GM19397 (cell line): ENCODE data around the gene PTPRG.

Experiments
- ATAC-seq: cut with Tn5 transposase; IDR thresholded peaks from one replicate; pipeline ENCODE4 v1.9.1; 2021; ENCODE audit warnings: mild to moderate bottlenecking, moderate library complexity; ENCODE audit not compliant: unreplicated experiment

Gene PTPRG

GRCh38 chr3:61562042-61562720 lies 810 bp downstream of the PTPRG start:
- ATAC-seq: no peak

- ATAC-seq: no peak
Measured at GRCh38 chr3:61562721-61563312, 1.4 kb downstream of the PTPRG start.

GRCh38 chr3:61563313-61564271 lies 2.2 kb downstream of the PTPRG start:
- no peak for ATAC-seq

- no peak for ATAC-seq
Measured at GRCh38 chr3:61564395-61565059, 3.2 kb downstream of the PTPRG start.

GRCh38 chr3:61565569-61565968 lies 4.2 kb downstream of the PTPRG start:
- ATAC-seq: no peak

- ATAC-seq: no peak
Measured at GRCh38 chr3:61568127-61568526, 6.8 kb downstream of the PTPRG start.

DNA sequence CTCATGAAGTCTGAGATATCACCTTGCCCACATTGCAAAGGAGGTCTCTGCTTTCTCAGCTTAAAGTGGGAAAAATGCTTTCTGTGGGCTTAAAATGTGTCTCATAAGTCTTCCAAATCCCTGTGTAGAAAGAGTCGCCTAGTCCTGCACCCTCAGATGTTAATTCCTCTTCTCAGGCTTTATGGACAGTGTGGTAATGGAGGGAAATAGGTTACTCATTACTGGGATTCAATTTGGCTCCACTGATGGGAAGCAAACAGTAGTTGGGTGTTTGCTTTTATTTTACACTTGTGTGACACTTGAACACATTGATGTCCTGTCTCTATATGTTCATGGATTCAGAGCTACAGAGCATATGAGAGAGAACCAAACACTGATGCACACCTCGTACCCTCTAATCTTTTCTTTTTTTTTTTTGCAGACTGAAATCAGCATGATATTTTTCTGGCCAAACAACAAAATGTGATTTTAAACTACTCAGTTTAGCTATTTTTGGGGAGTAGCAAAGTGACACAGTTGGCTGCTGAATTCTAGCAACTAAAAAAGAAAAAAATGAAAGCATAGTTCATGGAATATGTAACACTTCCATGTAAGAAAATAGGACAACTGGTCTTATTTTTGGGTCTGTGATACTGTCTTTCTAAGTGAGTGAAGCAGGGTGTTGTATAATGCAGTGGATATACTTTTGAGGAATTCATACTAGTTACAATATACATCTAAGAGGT lies 8.6 kb downstream of the PTPRG start:
- ATAC-seq: no peak

DNA sequence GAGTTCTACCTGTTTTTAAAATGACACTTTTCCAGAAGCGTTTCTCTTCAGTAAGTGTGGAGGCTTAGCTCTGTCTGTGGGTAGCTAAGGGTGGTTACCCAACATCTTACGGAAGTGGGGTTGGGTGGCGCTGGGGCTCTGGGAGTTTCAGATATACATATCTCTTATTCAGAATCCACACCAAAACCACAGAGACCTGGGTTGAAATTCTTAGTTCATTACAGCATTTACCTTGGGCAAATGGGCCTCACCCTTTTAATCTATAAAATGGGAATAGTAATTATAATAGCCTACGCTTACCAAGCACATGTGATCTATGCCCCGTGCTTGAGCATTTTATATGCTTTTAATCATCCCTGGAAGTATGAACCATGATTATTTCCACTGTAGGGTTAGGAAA lies 9.4 kb downstream of the PTPRG start:
- no peak for ATAC-seq

DNA sequence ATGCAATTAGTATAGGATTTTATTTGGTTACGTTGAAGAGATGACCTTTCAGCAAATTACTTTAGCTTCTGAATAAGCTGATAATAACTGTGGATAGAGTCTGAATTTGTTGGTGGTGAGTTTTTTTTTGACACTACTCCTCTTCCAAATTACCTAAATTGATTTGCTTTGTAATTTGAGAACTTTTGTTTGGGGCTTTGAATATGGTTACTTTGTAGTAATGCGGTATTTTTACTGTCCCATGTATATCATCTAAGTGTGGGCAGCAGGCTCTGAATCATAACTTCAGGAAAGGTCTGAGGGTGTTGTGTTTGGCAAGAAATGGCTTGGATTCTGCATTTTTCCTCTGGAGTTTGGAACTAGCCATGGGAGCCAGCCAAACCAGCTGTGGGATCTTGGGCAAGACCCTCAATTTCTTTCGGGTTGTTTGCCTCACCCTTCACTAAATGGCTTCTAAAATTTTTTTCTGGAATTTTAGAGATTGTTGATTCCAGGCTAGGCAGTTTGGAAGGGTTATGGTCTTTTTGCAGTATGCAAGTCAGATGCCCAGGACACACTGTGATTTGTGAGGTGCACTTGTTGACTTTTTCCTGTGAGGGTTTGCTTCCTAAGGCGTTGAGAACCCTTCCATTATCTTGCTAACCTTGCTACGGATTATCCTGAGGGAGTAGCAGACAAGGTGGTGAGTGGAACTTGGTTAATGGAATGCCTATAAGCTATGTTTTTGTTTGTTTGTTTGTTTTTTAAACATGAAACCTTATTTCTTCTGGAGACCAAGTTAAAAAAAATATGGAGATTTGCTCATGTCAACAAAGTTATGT lies 10.4 kb downstream of the PTPRG start:
- ATAC-seq: no peak

DNA sequence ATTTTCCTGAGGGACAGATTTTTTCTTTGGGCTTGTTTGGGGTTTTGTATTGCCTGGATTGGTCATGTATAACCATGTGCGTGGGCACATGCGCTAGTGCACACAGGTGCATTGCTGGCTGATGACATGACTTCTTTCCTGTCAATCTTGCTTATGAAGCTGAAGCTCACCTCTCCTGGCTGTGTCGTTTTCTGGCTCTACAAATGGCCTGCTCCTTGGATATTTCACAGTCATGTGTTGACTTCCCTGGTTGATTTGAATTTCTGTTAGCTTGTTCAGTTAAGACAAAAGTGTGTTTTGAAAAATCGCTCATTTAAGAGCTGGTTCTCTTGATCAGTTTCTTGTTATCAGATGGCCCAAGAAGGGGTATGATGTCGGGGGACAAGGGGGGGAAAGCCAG lies 11.5 kb downstream of the PTPRG start:
- no peak for ATAC-seq

- no peak for ATAC-seq
Measured at GRCh38 chr3:61573441-61573840, 12.1 kb downstream of the PTPRG start.

GRCh38 chr3:61574854-61575253 lies 13.5 kb downstream of the PTPRG start:
- ATAC-seq: no peak

- no peak for ATAC-seq
Measured at GRCh38 chr3:61575893-61576292, 14.5 kb downstream of the PTPRG start.

DNA sequence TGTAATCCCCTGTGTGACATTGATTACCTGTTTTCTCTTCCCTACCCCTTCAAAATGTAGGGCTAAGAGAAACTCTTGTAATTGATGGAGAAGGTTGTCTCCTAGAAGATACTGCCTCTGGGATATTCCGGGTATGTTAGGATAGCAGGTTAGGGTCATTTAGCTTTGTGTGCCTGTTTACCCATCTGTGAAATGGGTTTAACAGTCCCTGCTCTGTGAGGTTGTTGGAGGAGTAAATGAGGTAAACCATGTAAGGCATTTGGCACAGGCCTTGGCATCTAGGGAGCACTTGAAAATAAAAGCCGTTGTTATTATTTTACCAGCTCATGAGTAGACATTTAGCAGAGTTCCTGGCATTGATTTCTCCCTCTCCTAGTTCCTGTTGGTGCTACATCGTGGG lies 16.4 kb downstream of the PTPRG start:
- ATAC-seq: no peak

DNA sequence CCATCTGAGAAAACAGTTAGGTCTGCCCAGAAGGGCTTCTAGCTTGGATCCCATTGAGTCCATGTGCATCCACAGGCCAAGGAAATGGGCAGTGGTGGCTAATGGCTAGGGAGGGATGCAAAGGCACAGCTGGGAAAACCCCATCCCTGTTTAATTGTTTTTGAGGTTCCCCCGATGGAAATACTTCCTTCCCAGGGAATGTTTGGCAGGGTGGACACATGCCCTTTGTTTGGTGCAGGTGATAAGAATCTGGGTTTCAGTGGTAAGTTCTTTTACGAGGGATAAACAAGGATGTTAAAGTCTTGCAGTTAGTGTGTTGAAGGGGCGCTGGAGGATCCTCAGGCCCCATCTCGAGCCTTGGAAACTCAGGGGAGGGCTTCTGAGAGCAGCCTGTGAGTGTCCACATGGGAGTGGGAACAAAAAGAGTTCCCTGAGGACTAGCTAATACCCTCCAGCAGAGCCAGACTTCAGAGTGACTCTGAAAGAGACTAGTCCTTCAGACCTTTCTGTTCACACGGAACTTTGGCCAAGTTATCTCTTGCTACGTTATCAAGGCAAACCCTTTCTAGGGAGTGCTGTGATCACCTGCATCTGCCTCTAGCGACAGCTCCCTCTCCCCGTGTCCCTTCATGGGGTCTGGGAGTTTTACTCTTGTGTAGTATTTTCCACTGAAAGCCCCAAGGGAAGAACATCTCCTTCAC lies 17.4 kb downstream of the PTPRG start:
- no peak for ATAC-seq

DNA sequence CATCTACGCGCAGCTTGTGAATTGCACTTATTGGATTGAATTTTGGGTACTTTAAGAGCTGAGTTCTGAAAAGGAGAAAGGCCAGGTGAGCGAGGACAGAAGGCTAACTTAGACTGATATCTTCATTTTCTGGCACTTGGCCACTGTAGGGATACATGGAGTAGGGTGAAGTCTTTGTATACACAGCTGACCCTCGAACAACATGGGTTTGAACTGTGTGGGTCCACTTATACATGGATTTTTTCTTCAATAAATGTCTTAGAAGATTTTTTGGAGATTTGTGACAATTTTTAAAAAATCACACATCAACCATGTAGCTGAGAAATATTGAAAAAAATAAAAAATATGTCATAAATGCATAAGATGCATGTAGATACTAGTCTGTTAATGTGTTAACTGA lies 18.3 kb downstream of the PTPRG start:
- no peak for ATAC-seq

DNA sequence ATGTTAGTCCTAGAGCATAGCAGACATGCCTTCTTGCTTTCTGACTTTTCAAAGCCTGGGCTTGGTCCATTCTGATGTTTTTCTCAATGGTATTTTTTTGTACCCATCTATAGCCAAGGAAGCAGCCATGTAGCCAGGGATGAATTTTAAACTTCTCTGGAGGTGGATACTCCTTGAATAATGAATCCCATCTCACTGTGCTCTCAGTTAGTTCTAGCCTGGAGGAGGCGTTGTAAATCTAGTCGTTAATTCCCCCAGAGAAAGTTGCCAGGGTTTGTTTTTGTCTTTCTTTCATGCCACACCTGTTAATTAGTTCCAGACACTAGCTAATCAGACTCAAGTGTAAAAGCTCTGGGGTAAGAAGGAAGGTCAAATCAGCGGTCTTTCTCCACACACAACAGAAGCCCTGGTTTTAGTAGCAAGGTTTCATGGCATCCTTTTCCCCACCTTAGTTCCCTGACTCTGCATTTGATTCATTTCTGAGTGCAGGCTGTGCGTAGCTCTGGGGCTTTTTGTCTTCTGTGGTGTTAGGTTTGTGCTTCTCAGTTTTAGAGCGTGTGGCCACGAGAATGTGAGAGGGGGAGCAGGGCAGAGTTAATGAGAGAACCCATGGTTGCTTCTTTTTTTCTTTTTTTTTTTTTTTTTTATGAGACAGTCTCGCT lies 19.7 kb downstream of the PTPRG start:
- no peak for ATAC-seq

DNA sequence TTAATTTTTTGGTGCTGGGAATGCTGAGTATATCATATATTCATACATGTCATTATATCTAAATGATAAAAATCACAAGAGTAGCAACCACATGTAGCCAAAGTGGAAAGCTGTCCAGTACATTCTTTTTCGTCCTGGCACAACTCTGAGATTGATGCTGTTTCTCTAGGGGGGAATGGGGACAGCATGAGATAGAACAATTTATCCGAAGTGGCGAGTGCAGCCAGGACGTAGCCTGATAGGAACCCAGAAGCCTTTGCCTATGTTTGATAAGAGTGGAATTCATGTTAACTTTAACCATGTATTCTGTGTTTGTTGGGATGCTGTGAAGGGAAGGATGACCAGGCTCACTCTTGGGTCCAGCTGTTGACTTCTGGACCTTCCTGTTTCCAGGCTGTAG lies 20.9 kb downstream of the PTPRG start:
- ATAC-seq: no peak

DNA sequence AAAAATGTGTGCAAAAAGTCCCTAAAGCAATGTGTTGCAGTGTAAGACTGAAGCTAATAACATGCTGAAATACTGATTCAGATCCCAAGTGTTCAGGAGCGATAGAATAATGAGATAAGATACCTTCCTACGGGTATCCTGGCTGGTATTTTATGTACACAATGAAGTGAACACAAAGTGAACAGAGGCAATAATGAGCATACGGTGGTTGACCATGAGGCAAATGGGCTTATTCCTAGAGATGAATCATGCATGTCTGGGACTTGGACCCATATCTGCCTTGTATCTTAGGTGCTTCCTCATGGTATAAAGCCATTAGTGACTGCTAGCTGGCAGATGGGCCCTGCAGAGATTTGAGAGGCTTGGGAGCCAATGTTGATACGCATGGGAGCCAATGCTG lies 21.5 kb downstream of the PTPRG start:
- no peak for ATAC-seq
